H1 (cell line): ENCODE measurements around the gene WDR35. TPM values are rescaled to one million over a fixed set of nuclear protein-coding genes. Genes with fewer than 3 reads are reported as not detected.

ENCODE experiments used
- CTCF ChIA-PET: fragments of 300-600 bp; sonication (Branson Sonifier 250); formaldehyde crosslinking; loops from one replicate; lab custom pipeline; 2021; ENCODE audit not compliant: partially characterized antibody; lab: Charles Lee
- POLR2A ChIA-PET: fragments of 300-600 bp; sonication (Branson Sonifier 250); formaldehyde crosslinking; loops from one replicate; lab custom pipeline; 2021; ENCODE audit warnings: inconsistent platforms; ENCODE audit not compliant: partially characterized antibody; lab: Charles Lee
- DNase-seq, 2 experiments: peaks; one replicate each; pipeline versions ENCODE4 v3.0.0 to v3.0.0-alpha.2; 2010 to 2022; ENCODE audit warnings: low spot score in 2 of 2, low read depth in 1 of 2, mixed read lengths in 1 of 2
- FAIRE-seq: peaks from 2 replicates; lab custom pipeline; 2011; peaks lifted over from hg19 to GRCh38; lab: Jason Lieb, UNC
- H2AFZ ChIP-seq: 2 replicates; pipeline ENCODE4 v1.8.1; 2012; ENCODE audit warnings: low read length, inconsistent platforms
- H2AK5ac ChIP-seq: 2 replicates; pipeline ENCODE4 v1.6.1; 2013; ENCODE audit warnings: low read depth, low read length
- H2BK120ac ChIP-seq: replicated peaks from 2 replicates; pipeline ENCODE3; 2013; ENCODE audit warnings: low read depth, low read length, inconsistent platforms
- H2BK12ac ChIP-seq: 2 replicates; pipeline ENCODE4 v1.6.1; 2013; ENCODE audit warnings: low read depth, low read length
- H2BK15ac ChIP-seq: 2 replicates; pipeline ENCODE4 v1.6.1; 2013; ENCODE audit warnings: low read length
- H2BK20ac ChIP-seq: 2 replicates; pipeline ENCODE4 v1.6.1; 2013; ENCODE audit warnings: low read length
- H2BK5ac ChIP-seq: 2 replicates; pipeline ENCODE4 v1.6.1; 2013; ENCODE audit warnings: low read depth, low read length
- H3K14ac ChIP-seq: 2 replicates; pipeline ENCODE4 v1.6.1; 2013; ENCODE audit warnings: inconsistent platforms; ENCODE audit not compliant: insufficient read length
- H3K18ac ChIP-seq: 2 replicates; pipeline ENCODE4 v1.6.1; 2013; ENCODE audit warnings: low read length; ENCODE audit errors: extremely low read depth
- H3K23ac ChIP-seq: 2 replicates; pipeline ENCODE4 v1.6.1; 2013; ENCODE audit warnings: inconsistent platforms; ENCODE audit not compliant: insufficient read length
- H3K23me2 ChIP-seq: 2 replicates; pipeline ENCODE4 v1.6.1; 2013; ENCODE audit warnings: low read depth, low read length
- H3K27ac ChIP-seq: 2 replicates; pipeline ENCODE4 v1.6.1; 2011; ENCODE audit warnings: low read depth, low read length, inconsistent platforms
- H3K27me3 ChIP-seq, 4 experiments: replicated peaks in 1 of 4; 1 replicate in 1 of 4; 2 replicates in 3 of 4; pipeline versions ENCODE4 v1.6.1 to v1.8.1; 2011 to 2013; ENCODE audit warnings: low read length in 3 of 4, mild to moderate bottlenecking in 3 of 4, inconsistent platforms in 2 of 4, mixed read lengths in 2 of 4, moderate library complexity in 1 of 4; ENCODE audit not compliant: control insufficient read depth in 3 of 4, insufficient read depth in 3 of 4; ENCODE audit errors: extremely low read depth in 1 of 4
- H3K36me3 ChIP-seq, 4 experiments: 2 replicates each; pipeline versions ENCODE4 v1.6.1 to v1.8.1; 2011 to 2013; ENCODE audit warnings: mild to moderate bottlenecking in 4 of 4, low read length in 3 of 4, moderate library complexity in 2 of 4, control low read depth in 1 of 4, inconsistent platforms in 1 of 4; ENCODE audit not compliant: insufficient read depth in 4 of 4, control insufficient read depth in 2 of 4
- H3K4ac ChIP-seq: replicated peaks from 2 replicates; pipeline ENCODE3; 2013; ENCODE audit warnings: low read length, low read depth, mixed read lengths, inconsistent platforms; ENCODE audit not compliant: insufficient read length
- H3K4me1 ChIP-seq, 4 experiments: replicated peaks in 1 of 4; 1 replicate in 1 of 4; 2 replicates in 3 of 4; pipeline versions ENCODE4 v1.6.1 to v1.8.1; 2011 to 2013; ENCODE audit warnings: low read length in 3 of 4, inconsistent platforms in 2 of 4, mixed read lengths in 1 of 4; ENCODE audit not compliant: insufficient read depth in 4 of 4, control insufficient read depth in 3 of 4
- H3K4me2 ChIP-seq, 2 experiments: 2 replicates each; pipeline versions ENCODE4 v1.6.1 to v1.8.1; 2011 to 2013; ENCODE audit warnings: low read depth in 2 of 2, low read length in 2 of 2, control low read depth in 1 of 2, inconsistent platforms in 1 of 2, mild to moderate bottlenecking in 1 of 2; ENCODE audit not compliant: insufficient read depth in 1 of 2
- H3K4me3 ChIP-seq, 4 experiments: fragments of 200-600, 300-600 bp in 1 of 4; sonication (generic), shearing (Covaris generic), sonication (Bioruptor Twin) in 1 of 4; 2 replicates each; pipeline versions ENCODE4 v1.5.1 to v1.8.1; 2011 to 2016; ENCODE audit warnings: low read length in 4 of 4, low read depth in 3 of 4, control low read depth in 2 of 4, inconsistent platforms in 2 of 4, mild to moderate bottlenecking in 2 of 4, mixed read lengths in 1 of 4, moderate library complexity in 1 of 4; ENCODE audit not compliant: insufficient read depth in 2 of 4; ENCODE audit errors: extremely low read depth in 1 of 4
- H3K56ac ChIP-seq: replicated peaks from 2 replicates; pipeline ENCODE3; 2013; ENCODE audit warnings: low read depth, mild to moderate bottlenecking, mixed read lengths, low read length, inconsistent platforms; ENCODE audit not compliant: insufficient read length
- H3K79me1 ChIP-seq: 2 replicates; pipeline ENCODE4 v1.6.1; 2013; ENCODE audit warnings: low read depth, low read length, control low read depth
- H3K79me2 ChIP-seq, 2 experiments: 2 replicates each; pipeline versions ENCODE4 v1.6.1 to v1.8.1; 2012 to 2013; ENCODE audit warnings: low read length in 2 of 2, mild to moderate bottlenecking in 2 of 2, inconsistent platforms in 1 of 2; ENCODE audit not compliant: insufficient read depth in 2 of 2, control insufficient read depth in 1 of 2
- H3K9ac ChIP-seq, 4 experiments: replicated peaks in 1 of 4; 1 replicate in 1 of 4; 2 replicates in 3 of 4; pipeline versions ENCODE4 v1.6.1 to v1.8.1; 2011 to 2013; ENCODE audit warnings: low read depth in 3 of 4, low read length in 3 of 4, control low read depth in 2 of 4, mild to moderate bottlenecking in 2 of 4, moderate library complexity in 2 of 4, inconsistent platforms in 1 of 4; ENCODE audit errors: extremely low read depth in 1 of 4
- H3K9me3 ChIP-seq, 2 experiments: 2 replicates each; pipeline versions ENCODE4 v1.6.1 to v1.8.1; 2012 to 2013; ENCODE audit warnings: mild to moderate bottlenecking in 2 of 2, moderate library complexity in 2 of 2, control low read depth in 1 of 2, inconsistent platforms in 1 of 2, low read depth in 1 of 2, low read length in 1 of 2, mixed read lengths in 1 of 2; ENCODE audit not compliant: insufficient read depth in 2 of 2
- H4K20me1 ChIP-seq, 2 experiments: replicated peaks in 1 of 2; 2 replicates each; pipeline versions ENCODE3 to v1.8.1; 2011 to 2013; ENCODE audit warnings: inconsistent platforms in 2 of 2, low read length in 2 of 2, mild to moderate bottlenecking in 1 of 2; ENCODE audit not compliant: insufficient read depth in 2 of 2, control insufficient read depth in 1 of 2
- H4K5ac ChIP-seq: 2 replicates; pipeline ENCODE4 v1.6.1; 2013; ENCODE audit warnings: low read length, low read depth, mixed read lengths, inconsistent platforms; ENCODE audit not compliant: insufficient read length
- H4K8ac ChIP-seq: 2 replicates; pipeline ENCODE4 v1.8.0; 2013; ENCODE audit warnings: mild to moderate bottlenecking, moderate library complexity, low read length, inconsistent platforms; ENCODE audit not compliant: insufficient read depth; ENCODE audit errors: extremely low read depth
- H4K91ac ChIP-seq: replicated peaks from 2 replicates; pipeline ENCODE3; 2013; ENCODE audit warnings: low read length, mixed read lengths, inconsistent platforms; ENCODE audit not compliant: insufficient read length
- CEBPB ChIP-seq: IDR thresholded peaks from 2 replicates; pipeline ENCODE4 v1.6.1; 2012; ENCODE audit warnings: low read depth, low read length
- CHD2 ChIP-seq: IDR thresholded peaks from 2 replicates; pipeline ENCODE4 v1.6.1; 2012; ENCODE audit warnings: low read length, improper control_type of control experiment
- EGR1 ChIP-seq: IDR thresholded peaks from 2 replicates; pipeline ENCODE4 v1.6.1; 2011; ENCODE audit warnings: low read depth, low read length, borderline replicate concordance
- KDM1A ChIP-seq: fragments of 200-600, 300-600 bp; sonication (generic); IDR thresholded peaks from 2 replicates; pipeline ENCODE4 v1.7.1; 2016; ENCODE audit warnings: mild to moderate bottlenecking, low read length, borderline replicate concordance
- PHF8 ChIP-seq: fragments of 200-600 bp; sonication (generic); conservative IDR thresholded peaks from 2 replicates; pipeline ENCODE4 v1.7.1; 2012; ENCODE audit warnings: low read depth, mild to moderate bottlenecking, inconsistent platforms, low read length, moderate library complexity
- POLR2A ChIP-seq, 2 experiments: IDR thresholded peaks; 1 replicate in 1 of 2; 2 replicates in 1 of 2; pipeline ENCODE4 v1.6.1; 2011; ENCODE audit warnings: low read depth in 2 of 2, low read length in 2 of 2, mild to moderate bottlenecking in 2 of 2; ENCODE audit errors: control extremely low read depth in 1 of 2
- RFX5 ChIP-seq: IDR thresholded peaks from 2 replicates; pipeline ENCODE4 v1.6.1; 2011; ENCODE audit warnings: low read depth, low read length, improper control_type of control experiment, borderline replicate concordance
- TCF12 ChIP-seq: IDR thresholded peaks from 2 replicates; pipeline ENCODE4 v1.6.1; 2011; ENCODE audit warnings: low read depth, mild to moderate bottlenecking, low read length
- WGBS, 2 experiments: shearing (Covaris generic) in 1 of 2; methylation state at CpG; one replicate each; pipeline versions ENCODE4 v1.1.6 to v1.1.7; 2013 to 2015; ENCODE audit warnings: low lambda C conversion rate in 2 of 2, mixed read lengths in 2 of 2, inconsistent platforms in 1 of 2, low coverage in 1 of 2, missing lambda C conversion rate in 1 of 2; ENCODE audit not compliant: insufficient replicate concordance in 2 of 2, insufficient coverage in 1 of 2, insufficient read length in 1 of 2; ENCODE audit errors: extremely low coverage in 1 of 2, missing lambda C conversion rate in 1 of 2; 5-methylcytosine and 5-hydroxymethylcytosine counted together
- polyA plus RNA-seq, 7 experiments: library from polyadenylated mRNA; depleted of rRNA in 3 of 7; stranded (reverse) in 5 of 7; unstranded in 2 of 7; fragments of >200 nt in 5 of 7; fragments of 200-250 nt in 2 of 7; gene quantifications; 1 replicate in 5 of 7; 2 replicates in 1 of 7; 4 replicates in 1 of 7; pipeline versions ENCODE4 v1.2.1 to v1.2.3, GENCODE V29; 2011 to 2013; ENCODE audit warnings: missing spikeins in 2 of 7, mixed read lengths in 2 of 7
- total RNA-seq: library from RNA; stranded (reverse); fragmentation: NEBNext Ultra II Directional; extraction: Animal tissue kit (Norgen Biotek cat#: 25700); gene quantifications from 2 replicates; pipeline ENCODE4 v1.2.1, GENCODE V29; 2021
- TF ChIP-seq, protein P1 (sequence below): IDR thresholded peaks from 2 replicates; pipeline ENCODE4 v1.6.1; 2011; ENCODE audit warnings: low read length, improper control_type of control experiment

The WDR35 gene
- total and polyA plus RNA-seq, 2 of the 8 experiments (the other 6 are each of a cell fraction or from before 2014, with no cell fraction given): 9.0 to 25.5 TPM

DNA sequence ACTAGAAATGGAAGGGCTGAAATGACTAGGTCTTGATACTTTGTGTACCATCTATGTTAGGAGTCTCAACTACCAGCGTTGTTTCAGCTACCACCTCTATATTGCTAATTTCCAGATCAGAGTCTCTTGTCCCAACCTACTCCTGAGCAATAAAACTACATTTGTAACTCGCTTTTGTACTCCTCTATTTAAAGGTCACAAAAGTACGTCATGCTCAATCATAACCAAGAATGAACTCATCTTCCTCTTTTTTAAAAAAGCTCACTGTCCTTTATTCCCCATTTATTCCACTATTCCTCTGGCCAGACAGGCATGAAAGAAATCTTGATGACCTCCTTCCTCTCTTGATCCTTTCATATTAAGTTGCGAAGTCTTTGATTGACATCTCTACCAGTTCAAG, 33.8 kb upstream of the WDR35 start:
- Histone ChIP-seq H3K4me2 (no peak overlapping the region), H4K8ac (no peak overlapping the region), H3K23me2 (no peaks in the 10 kb centered on the region), H3K4me3 (no peak overlapping the region), H3K9me3 (peaks cover 7 to 12% of the 10 kb centered on the region in 2 experiments; a peak in 3 of 4 replicates), H3K18ac (no peak overlapping the region), H3K4ac (no peak overlapping the region), H3K79me1 (no peaks in the 10 kb centered on the region), H2AFZ (no peak overlapping the region), H3K27ac (no peak overlapping the region), H3K9ac (no peak overlapping the region), H3K4me1 (no peaks in the 10 kb centered on the region), H3K36me3 (peaks cover 0 to 5% (median 0%) of the 10 kb centered on the region in 4 experiments; a peak in 1 of 8 replicates), H2BK12ac (no peak overlapping the region), H2BK5ac (no peak overlapping the region), H3K27me3 (no peaks in the 10 kb centered on the region), H2BK20ac (no peak overlapping the region), H3K23ac (no peak overlapping the region), H3K79me2 (no peaks in the 10 kb centered on the region), H4K91ac (no peak overlapping the region), H3K56ac (no peak overlapping the region), H2BK120ac (no peak overlapping the region), H4K5ac (no peak overlapping the region), H2BK15ac (no peak overlapping the region), H3K14ac (no peak overlapping the region), H2AK5ac (no peak overlapping the region), H4K20me1 (no peaks in the 10 kb centered on the region)
- ChIA-PET CTCF (interaction anchor here (2.2 kb wide), 1 partner anchor 9 kb away, joined by 12 read pairs; no protein-coding TSS in a partner anchor), POLR2A (interaction anchor here (1.2 kb wide), 1 partner anchor 11 kb away, joined by 3 read pairs; no protein-coding TSS in a partner anchor)
- TF ChIP-seq CEBPB (no peak), EGR1 (no peak), CHD2 (no peak), TCF12 (no peak), POLR2A (IDR thresholded peaks at IDR 0.05; ENCODE audit: control extremely low read depth in 1 of 2, low read depth in 2 of 2, low read length in 2 of 2) (no peak), RFX5 (no peak), PHF8 (no peak), KDM1A (no peak)
- TF ChIP-seq, protein P1, sequence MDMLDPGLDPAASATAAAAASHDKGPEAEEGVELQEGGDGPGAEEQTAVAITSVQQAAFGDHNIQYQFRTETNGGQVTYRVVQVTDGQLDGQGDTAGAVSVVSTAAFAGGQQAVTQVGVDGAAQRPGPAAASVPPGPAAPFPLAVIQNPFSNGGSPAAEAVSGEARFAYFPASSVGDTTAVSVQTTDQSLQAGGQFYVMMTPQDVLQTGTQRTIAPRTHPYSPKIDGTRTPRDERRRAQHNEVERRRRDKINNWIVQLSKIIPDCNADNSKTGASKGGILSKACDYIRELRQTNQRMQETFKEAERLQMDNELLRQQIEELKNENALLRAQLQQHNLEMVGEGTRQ: no peak
- no peak for FAIRE-seq
- 77% methylated on average over 4 of the region's 4 CpGs; no CpG with 5 or more reads in 1 of the 2 experiments for WGBS, 2 experiments
- DNase-seq: no peak
